Kidney capillary endothelial cell (primary cell): ENCODE measurements around the gene ROR2.

Experiments
- DNase-seq: peaks from one replicate; pipeline ENCODE4 v3.0.0-alpha.2; 2018; ENCODE audit warnings: low spot score

Gene ROR2

GRCh38 chr9:91948597-91949391 lies 1.2 kb downstream of the ROR2 start:
- no peak for DNase-seq

DNA sequence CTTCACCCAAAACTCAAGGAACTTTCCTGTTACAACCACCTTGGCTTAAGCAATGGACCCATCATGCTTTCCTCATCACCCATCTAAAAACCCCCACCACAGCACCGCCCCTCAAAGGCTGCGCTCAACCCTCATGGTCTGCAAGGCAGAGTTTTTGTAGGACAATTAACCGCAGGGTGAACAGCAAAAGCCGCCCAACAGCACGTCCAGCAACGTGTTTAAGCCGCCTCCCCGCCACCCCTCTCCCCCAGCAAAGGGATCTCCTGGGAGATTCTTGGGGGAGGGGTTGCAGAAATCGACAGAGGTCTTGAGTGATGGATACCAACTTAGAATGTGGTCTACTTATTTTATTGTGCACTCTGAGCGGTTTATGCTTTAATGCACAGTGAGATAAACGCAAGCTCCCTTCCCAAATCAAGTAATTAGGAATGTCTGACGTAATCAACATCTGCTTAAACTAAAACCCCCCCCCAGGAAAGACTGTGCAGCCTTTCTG lies 1.9 kb downstream of the ROR2 start:
- DNase-seq: no peak

DNA sequence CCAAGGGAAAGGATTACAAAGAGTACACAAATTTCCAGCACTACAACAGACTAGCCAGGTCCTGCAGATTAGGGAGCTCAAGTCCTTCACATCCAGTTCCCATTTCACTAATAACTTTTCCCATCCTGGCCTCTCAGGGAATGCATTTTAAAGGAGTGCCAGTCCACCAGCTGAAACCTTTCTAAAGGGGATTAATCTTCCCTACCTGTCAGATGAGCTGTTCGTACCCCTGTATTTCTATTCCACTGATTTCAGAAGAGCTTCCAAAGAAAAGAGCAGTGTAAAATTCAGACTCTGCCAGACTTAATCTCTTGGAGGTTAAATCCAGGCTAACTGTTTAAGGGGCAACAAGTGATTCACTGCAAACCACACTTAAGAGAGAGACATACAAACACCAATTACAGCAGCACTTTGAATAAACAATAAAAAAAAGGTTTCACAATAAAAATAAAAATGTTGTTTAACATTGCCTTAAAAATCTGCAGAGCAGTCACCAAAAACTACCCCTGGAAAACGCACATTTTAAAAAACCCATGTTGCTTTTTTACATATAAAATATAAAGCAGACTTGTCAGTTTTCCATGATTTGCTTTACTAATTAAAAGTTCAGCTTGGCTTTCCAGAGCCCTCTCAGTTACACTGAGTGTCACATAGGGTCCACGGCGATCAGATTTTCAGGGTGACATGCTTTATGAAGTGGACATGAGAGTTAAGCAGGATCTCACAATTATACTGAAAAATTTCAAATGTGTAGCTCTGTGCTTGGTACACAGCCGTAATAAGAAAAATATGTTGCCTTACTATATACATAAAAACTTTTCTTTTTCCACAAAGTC lies 3.2 kb downstream of the ROR2 start:
- no peak for DNase-seq

GRCh38 chr9:91946196-91946595 lies 3.8 kb downstream of the ROR2 start:
- DNase-seq: no peak

DNA sequence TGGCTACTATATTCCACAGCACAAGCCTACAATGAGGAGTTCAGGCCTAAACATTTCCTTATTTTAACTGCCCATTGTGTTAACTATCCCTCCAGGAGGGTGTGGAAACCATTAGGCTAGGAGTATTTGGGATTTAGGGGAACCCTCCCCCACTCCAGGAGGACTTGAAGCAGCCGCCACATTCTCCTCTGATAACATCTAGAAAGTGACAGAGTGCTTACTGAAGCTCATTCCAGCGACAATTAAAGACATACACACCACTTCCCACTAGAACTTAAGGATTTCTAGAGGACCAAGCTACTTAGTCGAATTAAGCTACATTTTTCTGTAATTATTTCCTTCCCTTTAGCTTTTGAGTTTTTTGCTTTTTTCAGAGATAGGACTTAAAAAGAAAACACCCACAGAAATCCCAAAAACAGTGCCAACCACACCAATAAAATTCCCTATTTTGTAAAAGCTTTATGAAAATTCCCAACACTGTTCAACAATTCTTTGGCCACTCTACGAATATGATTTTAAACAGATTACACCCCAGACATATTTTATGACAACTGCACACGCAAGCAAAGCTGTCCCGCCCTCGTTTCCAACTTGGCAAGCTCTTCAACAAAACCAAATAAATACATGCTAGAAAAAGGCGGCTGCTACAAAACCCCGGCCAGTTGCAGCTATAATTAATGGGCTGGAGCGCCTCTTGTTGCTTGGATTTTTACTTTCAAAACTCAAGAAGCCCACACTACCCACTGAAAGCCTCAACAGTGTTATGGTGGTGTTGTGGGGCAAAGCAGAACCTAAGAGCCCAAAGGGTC lies 4.5 kb downstream of the ROR2 start:
- DNase-seq: no peak

DNA sequence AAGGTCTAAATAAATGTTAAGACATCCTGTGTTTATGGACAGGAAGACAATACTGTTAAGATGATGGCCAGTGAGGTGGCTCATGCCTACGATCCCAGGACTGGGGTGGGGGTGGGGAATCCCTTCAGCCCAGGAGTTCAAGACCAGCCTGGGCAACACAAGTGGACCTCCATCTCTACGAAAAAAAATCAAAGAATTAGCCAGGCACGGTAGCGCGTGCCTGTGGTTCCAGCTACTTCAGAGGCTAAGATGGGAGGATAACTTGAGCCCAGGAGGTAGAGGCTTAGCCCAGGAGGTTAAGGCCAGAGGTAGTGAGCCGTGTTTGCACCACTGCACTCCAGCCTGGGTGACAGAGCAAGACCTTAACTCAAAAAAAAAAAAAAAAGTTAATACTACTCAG lies 5.3 kb downstream of the ROR2 start:
- DNase-seq: no peak

- DNase-seq: no peak
These were observed 6.3 kb downstream of the ROR2 start for GRCh38 chr9:91943478-91944470.

GRCh38 chr9:91942201-91942600 lies 7.8 kb downstream of the ROR2 start:
- no peak for DNase-seq

- no peak for DNase-seq
These were observed 10.1 kb downstream of the ROR2 start for GRCh38 chr9:91939978-91940377.

- no peak for DNase-seq
These were observed 12.3 kb downstream of the ROR2 start for GRCh38 chr9:91937727-91938126.

GRCh38 chr9:91937056-91937455 lies 13.0 kb downstream of the ROR2 start:
- no peak for DNase-seq

GRCh38 chr9:91935805-91936514 lies 14.1 kb downstream of the ROR2 start:
- no peak for DNase-seq

DNA sequence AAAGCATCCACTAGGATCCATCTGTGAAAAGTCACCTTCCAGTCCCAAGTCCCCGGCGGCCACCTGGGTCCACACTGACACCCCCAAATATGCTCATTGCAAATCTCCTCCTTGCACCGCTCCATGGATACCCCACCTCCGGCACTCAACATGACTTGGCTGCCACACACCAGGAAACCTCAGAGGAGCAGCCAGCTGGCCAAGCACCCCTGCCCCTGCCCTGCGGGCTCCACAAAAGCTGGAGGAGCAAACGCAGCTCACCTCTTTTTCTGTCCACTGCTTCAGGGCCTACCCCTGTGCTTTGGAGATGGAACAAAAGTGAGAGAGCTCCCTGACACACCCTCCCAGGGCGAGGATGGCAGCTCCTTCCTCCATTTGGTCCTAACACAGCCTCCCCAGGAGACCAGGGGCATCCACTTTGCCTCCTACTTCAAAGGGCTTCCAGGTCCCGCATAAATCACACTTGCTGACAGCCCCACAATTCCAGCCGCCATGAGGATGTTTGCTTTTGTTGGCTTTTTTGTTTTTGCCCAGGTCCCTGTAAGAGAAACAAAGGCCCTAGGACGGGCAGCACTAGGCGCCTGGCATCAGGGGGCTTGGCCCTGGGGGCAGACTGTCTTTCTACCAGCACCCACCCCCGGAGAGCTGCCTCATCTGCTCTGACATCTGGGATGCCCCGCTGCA lies 14.8 kb downstream of the ROR2 start:
- no peak for DNase-seq

GRCh38 chr9:91934654-91935053 lies 15.4 kb downstream of the ROR2 start:
- no peak for DNase-seq

GRCh38 chr9:91933556-91934352 lies 16.3 kb downstream of the ROR2 start:
- no peak for DNase-seq

GRCh38 chr9:91930475-91930874 lies 19.6 kb downstream of the ROR2 start:
- DNase-seq: no peak

GRCh38 chr9:91929331-91929730 lies 20.7 kb downstream of the ROR2 start:
- no peak for DNase-seq

DNA sequence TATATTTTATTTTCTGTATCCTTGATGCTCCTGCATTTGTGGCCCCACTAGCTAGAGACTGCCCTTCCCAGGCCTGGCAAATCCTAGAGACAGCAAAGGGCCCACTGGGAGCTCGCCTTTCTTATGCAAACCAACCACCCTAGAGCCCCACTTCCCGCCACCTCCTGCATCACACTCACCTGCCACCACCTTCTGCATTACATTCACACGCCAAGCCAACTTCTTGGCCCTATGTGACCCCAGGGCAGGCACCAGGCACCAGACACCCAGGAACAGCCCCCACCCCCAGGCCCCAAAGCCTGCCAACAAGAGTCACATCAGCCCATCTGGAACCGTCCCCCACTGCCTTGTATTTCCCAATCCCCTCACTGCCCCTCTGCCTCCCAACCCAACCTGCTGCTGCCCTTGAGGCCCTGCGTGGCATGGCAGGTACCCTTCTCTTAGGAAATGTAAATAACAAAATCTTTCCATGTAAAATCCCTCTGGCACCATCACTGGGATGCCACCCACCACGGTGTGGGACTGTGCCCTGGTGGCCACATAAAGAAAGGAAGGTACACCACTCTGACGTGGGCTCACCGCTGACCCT lies 22.0 kb downstream of the ROR2 start:
- no peak for DNase-seq

- DNase-seq: no peak
These were observed 25.9 kb downstream of the ROR2 start for GRCh38 chr9:91924090-91924489.
